HG03066 (cell line): ENCODE results near the gene EPHA1.
A peak's percentile ranks its signal among the peaks of the same experiment; 100 is the strongest.

Experiments used
- ATAC-seq: cut with Tn5 transposase; IDR thresholded peaks from one replicate; pipeline ENCODE4 v1.9.1; 2021; ENCODE audit warnings: low read depth; ENCODE audit not compliant: unreplicated experiment

The EPHA1 gene

GRCh38 chr7:143390773-143391317 lies 17.8 kb downstream of the EPHA1 start:
- ATAC-seq, result no peak

DNA sequence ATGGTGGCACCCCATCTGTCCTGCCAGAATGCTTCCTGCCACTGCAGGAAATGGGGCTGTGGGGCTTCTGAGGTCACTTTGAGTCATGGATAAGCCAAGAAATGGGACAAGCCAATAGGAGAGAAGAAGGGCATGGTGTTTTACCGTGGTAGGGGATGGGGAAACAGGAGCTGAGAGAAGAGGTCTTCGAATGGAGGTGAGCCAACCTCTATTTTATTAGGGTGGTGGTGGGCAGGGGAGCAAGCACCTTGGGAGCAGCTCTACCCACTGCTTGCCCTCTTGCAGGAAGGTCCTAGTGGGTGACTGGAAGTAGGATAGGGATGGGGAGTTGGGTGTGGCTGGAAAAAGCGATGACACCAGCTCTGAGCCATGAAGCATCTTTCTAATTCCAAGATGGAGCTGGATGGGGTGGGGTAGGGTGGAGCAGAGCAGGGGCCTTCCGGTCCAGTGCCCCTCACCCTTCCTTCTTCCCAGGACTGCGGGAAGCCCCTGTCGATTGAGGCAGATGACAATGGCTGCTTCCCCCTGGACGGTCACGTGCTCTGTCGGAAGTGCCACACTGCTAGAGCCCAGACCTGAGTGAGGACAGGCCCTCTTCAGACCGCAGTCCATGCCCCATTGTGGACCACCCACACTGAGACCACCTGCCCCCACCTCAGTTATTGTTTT lies 18.4 kb downstream of the EPHA1 start:
- no peak for ATAC-seq

DNA sequence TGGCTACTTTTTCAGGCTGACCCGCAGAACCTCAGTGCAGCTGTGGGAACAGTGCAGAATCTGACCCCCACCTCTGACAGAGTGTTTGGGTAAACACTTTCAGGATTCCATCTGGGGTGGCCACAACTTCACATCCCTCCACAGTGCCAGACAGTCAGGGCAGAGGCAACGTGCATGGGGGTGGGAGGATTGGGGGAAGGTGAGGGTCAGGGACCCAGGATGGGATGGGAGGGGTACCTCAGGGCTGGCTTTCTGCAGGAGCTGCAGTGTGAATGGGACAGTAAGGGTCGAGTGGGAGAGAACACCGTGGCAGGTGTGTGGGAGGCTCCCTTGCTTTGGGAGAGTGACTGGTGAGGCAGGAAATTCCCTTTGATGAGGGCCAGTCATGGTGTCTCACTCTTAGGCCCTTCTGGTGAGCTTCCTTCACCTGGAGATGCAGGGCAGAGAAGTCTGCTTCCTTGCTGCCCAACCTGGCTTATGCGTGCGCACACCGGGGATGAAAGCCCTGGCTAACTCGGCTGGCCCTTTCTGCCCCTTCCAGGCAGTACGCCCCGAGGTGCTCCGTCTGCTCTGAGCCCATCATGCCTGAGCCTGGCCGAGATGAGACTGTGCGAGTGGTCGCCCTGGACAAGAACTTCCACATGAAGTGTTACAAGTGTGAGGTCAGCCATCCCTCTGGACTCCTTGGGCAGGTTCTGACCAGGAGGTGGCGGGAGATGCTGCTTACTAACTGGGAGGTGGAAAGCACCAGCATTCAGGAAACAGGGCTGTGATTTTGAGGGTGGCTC lies 19.1 kb downstream of the EPHA1 start:
- ATAC-seq, result no peak

DNA sequence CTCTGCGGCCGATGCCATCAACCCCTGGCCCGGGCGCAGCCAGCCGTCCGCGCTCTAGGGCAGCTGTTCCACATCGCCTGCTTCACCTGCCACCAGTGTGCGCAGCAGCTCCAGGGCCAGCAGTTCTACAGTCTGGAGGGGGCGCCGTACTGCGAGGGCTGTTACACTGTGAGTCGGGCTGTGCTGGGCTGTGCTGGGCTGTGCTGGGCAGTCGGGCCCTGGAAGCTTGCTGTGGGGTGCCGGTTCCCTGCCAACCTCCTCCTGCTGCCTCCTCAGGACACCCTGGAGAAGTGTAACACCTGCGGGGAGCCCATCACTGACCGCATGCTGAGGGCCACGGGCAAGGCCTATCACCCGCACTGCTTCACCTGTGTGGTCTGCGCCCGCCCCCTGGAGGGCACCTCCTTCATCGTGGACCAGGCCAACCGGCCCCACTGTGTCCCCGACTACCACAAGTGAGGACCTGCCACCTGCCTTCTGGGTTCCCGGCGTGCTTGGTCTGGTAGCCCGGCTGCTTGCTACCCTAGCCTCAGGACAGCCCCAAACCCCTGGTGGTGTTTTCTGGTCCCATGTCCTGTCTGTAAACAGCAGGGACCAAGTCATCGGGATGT lies 20.1 kb downstream of the EPHA1 start:
- no peak for ATAC-seq

- ATAC-seq, result no peak
Measured at GRCh38 chr7:143388051-143388450, 20.6 kb downstream of the EPHA1 start.

- no peak for ATAC-seq
Measured at GRCh38 chr7:143387156-143387975, 21.3 kb downstream of the EPHA1 start.

DNA sequence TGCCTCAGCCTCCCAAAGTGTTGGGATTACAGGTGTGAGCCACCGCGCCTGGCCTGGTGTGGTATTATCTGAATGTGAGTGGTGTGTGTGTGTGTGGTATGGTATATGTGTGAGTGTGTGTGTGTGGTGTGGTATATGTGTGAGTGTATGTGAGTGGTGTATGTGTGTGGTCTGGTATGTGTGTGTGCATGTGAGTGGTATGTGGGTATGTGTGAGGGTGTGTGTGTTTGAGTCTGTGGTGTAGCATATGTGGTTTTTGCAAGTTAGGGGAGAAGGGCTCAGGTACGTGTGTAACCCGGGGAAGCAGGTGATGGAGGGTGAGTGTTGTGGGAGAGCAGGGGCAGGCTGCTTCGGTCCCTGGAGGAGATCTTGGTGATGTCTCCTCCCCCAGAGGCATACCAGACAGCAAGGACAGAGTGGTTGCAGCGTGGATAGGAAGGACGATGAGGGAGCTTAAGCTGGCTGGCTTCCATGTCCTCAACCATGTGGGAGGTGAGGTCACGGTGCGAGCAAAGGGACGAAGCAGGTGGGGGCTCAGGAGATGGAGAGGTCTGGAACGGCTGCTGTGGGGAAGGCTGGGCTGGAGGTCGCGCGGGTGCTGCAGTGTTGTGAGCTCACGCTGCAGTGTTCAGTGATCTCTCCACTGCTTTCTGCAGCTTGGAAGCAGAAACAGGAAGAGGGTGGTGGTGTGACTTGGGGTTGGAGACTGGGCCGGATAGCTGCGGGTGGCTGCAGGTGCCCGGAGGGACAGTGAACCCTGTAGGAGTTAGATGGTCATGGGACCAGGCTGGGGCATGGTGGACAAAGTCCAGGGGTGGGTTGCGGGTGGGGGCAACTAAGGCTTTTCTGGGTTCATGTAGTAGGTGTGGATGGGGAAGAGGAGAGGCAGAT lies 22.5 kb downstream of the EPHA1 start:
- ATAC-seq, result no peak

GRCh38 chr7:143384661-143385631 lies 23.7 kb downstream of the EPHA1 start:
- ATAC-seq, result no peak

GRCh38 chr7:143384148-143384547 lies 24.5 kb downstream of the EPHA1 start:
- ATAC-seq, result no peak

DNA sequence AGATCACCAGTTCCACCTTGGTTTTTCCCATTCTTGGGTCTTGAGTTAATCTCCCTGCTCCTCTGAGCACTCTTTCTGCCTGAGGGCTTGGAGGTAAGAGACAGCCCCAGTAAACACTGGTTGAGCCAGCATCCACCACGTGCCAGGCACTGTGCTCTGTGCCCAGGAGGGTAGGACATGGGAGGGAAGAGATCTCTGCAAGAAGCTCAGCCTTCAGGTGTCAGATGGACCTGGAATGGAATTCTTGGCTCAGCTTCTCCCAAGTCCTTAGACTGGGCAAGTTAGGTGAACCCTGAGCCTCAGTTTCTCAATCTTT lies 25.1 kb downstream of the EPHA1 start:
- no peak for ATAC-seq

DNA sequence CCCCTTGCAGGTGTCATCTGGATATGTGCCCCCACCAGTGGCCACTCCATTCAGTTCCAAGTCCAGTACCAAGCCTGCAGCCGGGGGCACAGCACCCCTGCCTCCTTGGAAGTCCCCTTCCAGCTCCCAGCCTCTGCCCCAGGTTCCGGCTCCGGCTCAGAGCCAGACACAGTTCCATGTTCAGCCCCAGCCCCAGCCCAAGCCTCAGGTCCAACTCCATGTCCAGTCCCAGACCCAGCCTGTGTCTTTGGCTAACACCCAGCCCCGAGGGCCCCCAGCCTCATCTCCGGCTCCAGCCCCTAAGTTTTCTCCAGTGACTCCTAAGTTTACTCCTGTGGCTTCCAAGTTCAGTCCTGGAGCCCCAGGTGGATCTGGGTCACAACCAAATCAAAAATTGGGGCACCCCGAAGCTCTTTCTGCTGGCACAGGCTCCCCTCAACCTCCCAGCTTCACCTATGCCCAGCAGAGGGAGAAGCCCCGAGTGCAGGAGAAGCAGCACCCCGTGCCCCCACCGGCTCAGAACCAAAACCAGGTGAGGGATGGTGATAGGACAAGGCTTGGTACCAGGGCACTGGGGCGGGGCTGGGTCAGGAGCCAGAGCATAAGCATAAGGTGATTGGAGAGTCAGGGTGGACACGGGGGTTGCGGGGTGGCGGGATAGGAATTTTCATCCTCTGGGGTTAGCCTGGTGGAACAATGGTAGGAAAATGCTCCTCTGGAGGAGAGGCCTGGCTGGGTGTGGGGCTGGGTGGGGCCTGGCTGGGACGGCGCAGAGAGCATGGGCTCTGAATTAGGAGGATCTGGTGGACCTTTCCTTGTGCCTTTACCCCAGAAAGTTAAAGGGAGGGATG lies 25.6 kb downstream of the EPHA1 start:
- no peak for ATAC-seq

- ATAC-seq, result no peak
Measured at GRCh38 chr7:143382126-143382790, 26.4 kb downstream of the EPHA1 start.

DNA sequence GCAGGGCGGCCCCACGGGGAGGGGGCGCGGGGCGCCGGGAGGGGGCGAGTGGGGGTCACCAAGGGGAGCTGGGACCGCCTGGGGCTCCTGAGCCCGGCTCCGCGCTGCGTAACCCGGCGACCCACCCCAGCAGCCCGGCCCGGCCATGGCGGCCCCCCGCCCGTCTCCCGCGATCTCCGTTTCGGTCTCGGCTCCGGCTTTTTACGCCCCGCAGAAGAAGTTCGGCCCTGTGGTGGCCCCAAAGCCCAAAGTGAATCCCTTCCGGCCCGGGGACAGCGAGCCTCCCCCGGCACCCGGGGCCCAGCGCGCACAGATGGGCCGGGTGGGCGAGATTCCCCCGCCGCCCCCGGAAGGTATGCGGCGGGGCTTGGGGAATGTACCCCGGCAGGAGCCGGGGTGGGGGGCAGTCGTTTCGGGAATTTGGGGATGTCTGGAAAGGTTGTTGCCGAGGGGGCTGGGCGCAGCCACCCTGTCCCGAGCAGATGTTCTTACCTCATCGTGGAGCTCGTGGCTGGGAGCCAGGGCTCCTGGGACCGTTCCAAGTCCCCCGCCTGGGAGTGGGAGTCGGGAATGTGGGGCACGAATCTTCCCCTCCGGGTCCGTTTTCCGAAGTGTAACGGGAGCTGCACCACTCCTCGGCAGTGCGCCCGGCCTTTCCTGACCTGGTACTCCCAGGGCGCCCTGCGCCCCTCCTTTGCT lies 27.1 kb downstream of the EPHA1 start:
- peak; percentile 12 for ATAC-seq

DNA sequence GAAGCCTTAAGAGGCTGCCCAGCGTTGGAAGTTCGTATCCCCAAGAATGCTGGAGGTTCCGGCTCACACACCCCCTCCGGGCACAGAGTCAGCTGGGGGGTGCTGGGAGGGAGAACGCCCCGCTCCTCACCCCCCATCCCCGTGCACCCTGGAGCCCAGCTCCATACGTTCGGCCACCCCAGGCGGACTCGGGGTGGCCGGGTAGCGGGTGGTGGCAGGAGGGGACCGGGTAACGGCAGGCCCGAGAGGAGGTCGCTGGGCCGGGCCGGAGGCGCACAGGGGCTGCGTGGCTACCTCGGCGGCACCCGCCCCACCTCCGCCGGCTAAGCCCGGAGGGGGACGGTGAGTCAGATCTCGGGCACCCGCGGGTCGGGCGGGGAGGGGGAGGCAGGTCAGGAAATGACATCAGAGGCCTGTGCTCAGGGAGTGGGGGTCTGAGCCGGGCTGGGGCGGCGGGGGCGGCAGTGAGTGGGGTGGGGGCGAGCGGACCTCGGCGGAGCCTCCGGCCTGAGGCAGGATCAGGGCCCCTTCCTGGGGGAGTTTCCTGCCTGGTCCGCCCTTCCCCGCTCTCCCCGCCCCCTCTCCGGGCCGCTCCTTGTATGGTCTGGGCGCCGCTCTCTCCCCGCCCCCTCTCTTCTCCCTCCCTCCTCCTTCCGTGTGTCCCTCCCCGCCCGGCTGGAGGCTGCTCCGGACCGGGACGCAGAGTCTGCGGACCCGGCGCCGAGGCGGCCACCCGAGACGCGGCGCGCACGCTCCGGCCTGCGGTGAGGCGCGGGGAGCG lies 27.8 kb downstream of the EPHA1 start, which contains the start of gene ZYX:
TSS of gene ZYX (plus strand) at position 700 of the 781 bp plus-strand sequence. CDS start 227 bp downstream, outside the sequence.
- peak; percentile 72 for ATAC-seq

DNA sequence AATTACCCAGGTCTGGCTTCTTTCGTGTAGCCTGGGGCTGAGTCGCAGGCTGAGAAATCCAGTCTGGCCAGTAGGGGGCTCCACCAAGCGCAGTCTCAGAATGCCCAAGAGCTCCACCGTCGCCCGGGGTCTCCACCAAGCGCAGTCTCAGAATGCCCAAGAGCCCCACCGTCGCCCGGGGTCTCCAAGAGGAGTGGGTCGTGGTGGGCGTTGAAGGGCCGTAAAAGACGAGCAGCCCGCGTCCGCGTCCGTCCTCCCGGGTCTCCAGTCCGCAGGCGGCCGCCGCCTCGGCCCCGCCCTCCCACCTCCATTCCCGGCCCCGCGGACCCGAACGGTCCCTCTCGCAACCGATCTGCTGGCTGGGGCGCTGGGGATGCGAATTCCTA lies 28.4 kb downstream of the EPHA1 start:
- ATAC-seq, result peak; percentile 57
